ENCODE measurements around the gene MRPS10.
"Not testable (repeated sequence)": the region's sequence is repeated elsewhere in the genome, so short reads cannot be mapped to it uniquely, and the experiment has no call there.

Gene MRPS10

DNA sequence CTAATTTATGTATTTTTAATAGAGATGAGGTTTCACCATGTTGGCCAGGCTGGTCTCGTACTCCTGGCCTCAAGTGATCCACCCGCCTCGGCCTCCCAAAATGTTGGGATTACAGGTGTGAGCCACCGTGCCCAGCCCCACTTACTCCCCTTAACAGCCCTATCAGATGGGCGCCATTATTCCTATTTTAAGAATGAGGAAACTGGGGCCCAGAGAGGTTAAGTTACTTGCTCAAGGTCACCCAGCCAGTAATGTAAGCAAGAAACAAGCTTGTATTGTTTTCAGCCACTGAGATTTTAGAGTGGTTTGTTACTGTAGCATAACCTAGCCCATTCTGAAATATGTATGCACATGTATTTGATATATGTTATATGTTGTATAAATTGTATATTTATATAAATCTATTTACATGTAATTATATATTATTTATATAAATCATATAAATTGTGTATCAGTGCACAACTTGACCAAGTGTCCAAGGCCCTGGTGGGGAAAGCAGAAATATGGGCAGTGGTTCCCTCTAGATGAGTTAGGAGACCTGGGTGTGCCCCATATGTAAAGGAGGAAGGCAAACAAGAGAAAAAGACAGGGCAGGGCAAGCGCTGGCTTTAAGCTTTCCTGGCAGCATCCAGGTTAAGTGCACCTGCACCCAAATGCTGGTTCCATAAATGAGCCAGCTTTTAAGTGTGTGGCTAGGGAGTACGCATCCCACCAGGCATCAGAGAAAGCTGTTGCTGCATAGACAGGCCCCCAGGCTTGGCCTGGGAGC is 45.7 kb downstream of the MRPS10 start:
- DNase-seq, result no peak

DNA sequence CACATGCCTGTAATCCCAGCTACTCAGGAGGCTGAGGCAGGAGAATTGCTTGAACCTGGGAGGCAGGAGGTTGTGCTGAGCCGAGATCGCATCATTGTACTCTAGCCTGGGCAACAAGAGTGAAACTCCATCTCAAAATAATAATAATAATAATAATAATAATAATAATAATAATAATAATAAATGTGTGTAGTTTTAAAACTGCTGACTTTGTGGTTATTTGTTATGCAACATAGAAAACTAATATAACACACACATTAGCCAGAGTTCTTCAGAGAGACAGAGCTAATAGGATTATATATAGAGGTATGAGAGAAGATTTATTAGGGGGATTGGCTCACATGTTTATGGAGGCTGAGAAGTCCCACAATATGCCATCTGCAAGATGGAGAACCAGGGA is 47.9 kb downstream of the MRPS10 start:
- not testable (repeated sequence) for DNase-seq

DNA sequence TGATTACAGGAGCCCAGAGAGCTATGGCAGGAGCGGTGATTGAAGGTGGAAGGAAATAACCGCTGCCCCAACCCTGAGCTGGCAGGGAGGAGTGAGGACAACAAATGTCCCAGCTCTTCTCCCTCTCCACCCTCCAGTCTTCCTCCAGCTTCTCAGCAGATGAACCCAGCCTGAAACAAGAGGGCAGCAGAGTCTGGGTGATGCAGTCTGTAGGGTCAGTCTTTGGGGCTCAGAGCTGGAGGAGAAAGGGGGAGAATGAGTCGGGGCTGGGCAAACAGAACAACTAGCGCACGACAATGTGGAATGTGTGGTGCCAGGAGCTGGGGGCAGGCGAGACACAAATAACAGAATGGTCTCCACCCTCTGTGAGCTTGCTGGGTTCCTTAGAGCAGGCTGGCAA is 49.0 kb downstream of the MRPS10 start:
- no peak for DNase-seq

DNA sequence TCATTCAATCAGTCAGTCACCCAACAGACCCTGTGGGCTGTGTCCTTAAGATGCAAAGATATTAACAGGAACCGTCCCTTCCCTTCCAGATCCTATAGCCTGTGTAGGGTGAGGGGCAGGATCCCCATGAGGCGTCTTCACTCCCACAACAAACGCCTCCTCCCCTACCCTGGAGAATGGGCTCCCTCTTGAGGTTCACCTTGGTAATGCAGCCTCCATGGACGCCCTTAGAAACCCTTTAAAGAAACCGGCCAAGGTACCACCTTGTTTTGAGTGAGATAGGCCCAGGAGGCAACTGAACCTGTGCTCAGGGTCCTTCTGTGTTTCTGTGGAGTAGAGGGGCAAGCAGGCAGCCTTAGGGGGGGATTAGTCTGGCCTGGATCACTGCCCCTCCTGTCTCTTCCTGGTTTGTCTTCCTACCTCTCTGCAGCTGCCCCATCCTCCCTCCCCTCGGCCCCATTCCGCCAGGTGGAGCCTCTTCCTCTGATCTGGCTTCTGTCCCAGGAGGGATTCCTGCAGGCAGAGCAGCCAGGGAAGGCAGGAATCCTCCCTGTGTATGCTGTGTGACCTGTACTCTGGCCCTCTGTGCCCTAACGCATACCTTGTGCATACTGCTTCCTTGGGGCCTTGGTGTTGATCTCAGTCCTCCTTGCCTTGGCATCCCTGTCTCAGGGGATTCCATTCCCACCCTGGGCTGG is 51.1 kb downstream of the MRPS10 start:
- DNase-seq, result peak; percentile 95

DNA sequence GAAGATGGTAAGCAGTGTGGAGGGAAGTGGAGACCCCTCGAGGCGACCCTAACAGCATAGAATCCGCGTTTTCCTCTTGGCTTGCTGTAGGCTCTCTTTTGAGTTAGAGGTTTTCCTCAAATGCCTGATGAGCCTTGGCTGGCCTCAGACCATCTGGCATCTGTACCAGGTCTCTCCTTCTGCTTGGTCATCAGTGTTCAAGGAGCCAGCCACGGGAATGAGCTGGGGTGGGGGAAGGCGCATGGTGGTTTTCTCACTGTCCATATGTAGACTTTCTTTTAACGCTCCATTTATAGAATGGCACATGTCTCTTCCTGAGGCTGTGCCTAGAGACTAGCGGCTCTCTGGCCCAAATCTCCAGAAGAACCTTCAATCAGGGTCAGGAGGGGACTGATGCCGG is 52.6 kb downstream of the MRPS10 start:
- DNase-seq, result no peak

DNA sequence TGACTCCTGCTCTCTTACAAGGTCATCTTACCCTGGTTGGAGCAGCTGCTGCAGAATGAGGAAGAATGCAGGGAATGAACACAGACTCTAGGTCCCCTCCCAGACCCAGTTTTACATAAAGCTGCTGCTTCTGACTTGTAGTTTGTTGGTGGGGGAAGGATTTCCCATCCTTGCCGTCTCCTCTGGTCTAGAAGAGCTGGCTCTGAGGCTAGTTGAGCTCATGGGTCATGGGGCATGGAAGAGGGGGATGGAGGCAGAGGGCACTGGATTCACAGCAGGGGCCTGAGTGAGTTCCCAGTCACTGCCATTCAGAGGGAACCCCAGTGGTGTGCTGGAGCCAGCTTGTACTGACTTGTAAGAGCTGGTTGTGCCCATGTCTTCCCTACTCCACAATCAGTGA is 53.7 kb downstream of the MRPS10 start:
- no peak for DNase-seq

DNA sequence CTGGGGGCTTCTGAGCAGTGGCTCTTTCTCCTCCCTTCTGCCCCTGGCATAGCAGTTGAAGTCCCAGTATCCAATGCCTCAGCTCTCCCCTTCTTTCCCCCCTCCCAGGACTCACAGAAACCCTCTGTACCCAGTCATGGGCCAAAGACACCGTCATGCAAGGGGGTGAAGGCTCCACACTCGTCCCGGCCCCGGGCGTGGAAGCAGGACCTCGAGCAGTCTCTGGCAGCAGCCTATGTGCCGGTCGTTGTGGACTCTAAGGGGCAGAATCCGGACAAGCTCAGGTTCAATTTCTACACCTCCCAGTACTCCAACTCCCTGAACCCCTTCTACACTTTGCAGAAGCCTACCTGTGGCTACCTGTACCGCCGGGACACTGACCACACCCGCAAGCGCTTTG is 54.8 kb downstream of the MRPS10 start:
- no peak for DNase-seq

DNA sequence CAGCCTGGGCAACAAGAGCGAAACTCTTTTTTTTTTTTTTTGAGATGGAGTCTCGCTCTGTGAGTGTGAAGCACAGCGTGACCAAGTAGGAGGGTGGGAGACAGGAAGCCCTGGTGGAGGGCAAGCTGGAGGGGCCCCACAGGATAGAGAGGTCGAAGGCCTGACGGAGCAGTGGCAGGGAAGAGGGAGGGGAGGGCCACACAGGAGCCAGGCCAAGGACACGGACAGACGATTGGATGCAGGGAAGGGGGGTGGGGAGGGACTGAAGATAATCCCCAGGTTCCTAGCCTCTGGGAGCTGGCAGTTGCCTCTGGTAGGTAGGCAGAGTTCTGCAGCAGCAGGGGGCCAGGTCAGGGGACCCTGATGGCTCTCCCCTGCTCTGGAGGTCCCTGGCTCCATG is 55.3 kb downstream of the MRPS10 start:
- DNase-seq, result no peak

DNA sequence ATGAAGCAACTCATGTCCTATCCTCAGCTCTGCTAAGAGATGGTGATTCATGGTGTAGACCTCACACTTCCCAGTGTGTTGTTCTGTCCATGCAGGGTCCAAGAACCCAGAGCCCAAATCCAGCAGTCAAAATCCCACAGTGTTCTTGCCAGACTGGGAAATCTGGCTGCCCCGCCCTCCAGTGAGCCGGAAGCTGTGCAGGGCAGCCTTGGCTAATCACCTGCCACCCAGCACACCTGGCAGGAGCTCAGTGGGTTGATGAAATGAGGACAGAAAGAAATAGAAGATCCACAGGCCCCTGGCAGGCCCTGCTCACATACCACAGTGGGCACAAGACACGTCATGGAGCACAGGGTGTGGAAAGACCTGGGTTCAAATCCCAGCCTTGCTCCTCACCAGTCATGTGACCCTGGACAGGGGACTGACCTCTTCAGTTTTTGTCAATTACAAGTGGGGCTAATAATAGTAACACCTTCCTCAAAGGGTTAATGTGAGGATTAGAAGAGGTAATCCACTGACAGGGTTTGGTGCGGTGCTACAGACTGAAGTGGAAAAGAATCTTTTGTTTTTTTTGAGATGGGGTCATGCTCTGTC is 58.1 kb downstream of the MRPS10 start:
- no peak for DNase-seq

DNA sequence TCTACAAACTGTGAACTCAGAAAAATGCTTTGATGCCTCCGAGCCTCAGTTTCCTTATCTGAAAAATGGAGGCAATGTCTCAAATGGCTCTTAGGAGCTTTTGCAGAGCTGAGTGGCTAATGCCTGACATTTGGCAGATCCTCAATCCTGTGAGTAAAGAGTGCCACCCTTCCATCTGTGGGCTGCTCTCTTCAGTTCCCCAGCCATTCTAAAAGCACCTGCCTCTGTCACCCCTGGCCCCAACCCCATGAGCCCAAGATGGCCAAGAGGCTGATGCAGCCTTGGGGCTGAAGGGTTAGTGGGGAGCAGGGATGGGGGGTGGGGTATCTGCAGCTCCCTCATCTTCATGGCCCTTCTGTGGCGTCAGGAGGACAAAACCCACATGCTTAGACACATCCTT is 59.0 kb downstream of the MRPS10 start:
- no peak for DNase-seq

DNA sequence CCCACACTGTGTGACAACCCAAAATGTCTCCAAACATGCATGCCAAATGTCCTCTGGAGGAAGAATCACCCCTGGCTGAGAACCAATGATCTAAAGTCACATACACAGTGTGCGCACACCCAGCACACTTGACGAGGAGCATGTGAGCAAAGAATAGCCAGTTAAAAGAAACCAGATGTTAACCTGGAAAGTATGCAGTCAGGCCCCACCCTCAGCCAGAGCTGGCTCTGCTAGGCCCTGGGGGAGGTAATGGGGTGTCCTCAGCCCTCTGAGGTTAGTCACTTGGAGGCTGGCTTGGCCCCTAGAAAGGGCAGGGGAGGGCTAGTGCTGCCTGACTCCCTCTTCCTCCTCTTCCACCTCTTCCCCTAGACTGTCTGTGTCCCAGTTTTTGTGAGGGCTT is 59.6 kb downstream of the MRPS10 start:
- DNase-seq, result no peak

All from stimulated activated CD8-positive, alpha-beta memory T cell treated with anti-CD3 and anti-CD28 coated beads, Interleukin-4, amount 100 ng/mL, for 48 hours (primary cell).